DMS53 treated with DMSO at 0.1 percent for 48 hours (cell line): ENCODE measurements around the gene PLEKHM3.

Source experiments
- DNase-seq: peaks from one replicate; lab custom pipeline; 2025; ENCODE audit not compliant: unreplicated experiment; lab: John Stamatoyannopoulos, UW

Gene PLEKHM3, protein sequence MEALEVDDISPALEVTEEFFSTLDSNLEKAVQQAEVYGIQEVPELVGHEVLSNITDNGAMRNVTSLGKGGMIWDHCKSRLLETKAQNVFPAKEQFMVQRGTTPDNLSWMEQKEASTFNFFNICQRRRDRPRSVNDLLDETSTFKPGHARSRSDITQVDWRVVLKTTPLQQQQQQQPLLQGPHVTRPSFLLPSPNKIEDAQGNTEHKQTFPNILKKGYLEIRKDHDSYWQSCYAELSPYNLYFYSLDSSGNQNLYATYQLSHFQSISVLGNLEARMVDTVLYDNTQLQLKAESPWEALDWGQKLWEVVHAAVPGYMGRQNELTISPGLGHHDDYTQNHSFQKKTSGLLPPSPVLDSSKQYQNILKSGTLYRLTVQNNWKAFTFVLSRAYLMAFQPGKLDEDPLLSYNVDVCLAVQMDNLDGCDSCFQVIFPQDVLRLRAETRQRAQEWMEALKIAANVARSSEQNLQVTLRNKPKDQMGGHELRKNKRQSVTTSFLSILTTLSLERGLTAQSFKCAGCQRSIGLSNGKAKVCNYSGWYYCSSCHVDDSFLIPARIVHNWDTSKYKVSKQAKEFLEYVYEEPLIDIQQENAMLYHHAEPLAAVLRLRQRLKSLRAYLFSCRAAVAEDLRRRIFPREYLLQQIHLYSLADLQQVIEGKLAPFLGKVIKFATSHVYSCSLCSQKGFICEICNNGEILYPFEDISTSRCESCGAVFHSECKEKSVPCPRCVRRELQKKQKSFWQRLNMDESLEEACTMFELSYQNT

DNA sequence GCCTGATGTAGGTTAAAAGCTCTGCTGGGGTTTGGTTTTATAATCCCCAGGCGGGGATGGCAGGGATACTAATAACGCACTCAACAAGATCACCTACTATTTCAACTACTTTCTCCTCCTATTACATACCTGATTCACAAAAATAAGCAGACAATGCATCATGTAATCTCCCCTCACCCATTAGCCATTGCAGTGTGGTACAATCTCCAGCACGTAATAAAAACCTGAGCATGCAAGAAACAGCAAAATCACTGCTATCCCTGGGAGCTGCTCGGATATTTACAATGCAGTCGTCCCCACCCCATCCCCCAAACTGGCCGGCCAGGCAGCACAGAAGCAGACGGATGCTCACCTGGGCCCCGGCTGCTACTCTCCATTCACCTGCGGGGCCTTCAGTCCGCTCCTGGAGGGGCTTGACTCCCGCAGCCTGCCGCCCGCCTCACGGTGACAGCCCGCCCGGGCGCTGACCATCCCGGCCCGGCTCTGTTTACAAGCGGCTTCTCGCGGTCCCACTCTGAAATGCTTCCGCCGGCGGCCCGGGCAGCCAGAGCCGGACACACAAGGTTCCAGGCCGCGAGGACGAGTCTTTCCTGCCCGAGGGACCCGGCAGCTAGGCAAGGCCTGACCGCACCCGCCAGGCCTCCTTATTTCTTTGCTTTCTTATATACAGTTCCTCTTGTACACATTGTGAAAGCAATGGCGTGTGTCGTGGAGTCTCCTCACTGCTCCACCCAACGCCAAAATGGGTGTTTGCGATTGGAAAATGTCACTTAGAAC is at the start of gene PLEKHM3:
Gene PLEKHM3, minus strand, starts transcription at position 491 of the 777 bp plus-strand sequence. CDS start 23,888 bp downstream, outside the sequence.
- peak; percentile 62 for DNase-seq

DNA sequence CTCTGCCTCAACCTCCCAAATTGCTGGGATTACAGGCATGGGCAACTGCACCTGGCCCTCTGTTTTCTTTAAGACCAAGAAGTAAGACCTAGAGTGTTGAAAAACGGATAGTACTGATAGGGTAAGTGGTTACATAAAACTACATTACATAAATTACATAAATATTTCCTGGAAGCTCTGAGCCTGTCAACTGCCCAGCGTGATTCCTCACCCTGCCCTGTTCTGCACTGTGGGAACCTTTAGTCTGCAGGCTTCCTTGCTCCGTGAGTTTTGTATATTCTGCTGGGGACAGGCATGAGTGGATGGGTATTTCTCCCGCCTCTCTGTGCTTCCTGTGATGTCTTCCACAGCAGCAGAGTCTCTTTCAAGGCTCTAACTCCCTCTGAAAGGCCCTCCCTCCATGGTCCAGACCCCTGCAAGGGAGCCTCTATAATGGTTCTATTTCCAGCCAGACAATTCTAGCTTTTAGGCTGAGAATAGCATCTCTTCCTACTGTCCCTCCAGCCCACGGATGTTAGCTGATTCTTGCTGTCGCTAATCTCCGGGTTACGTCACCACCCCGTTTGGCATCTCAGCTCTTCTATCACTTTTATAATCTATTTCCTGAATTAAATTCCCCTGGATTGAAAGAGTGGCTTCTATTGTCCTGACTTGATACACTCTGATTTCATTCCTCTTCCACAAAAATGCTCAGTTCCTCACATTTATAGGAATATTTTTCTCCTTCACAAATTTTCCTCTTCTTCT is 49.5 kb upstream of the PLEKHM3 start:
- DNase-seq = no peak

DNA sequence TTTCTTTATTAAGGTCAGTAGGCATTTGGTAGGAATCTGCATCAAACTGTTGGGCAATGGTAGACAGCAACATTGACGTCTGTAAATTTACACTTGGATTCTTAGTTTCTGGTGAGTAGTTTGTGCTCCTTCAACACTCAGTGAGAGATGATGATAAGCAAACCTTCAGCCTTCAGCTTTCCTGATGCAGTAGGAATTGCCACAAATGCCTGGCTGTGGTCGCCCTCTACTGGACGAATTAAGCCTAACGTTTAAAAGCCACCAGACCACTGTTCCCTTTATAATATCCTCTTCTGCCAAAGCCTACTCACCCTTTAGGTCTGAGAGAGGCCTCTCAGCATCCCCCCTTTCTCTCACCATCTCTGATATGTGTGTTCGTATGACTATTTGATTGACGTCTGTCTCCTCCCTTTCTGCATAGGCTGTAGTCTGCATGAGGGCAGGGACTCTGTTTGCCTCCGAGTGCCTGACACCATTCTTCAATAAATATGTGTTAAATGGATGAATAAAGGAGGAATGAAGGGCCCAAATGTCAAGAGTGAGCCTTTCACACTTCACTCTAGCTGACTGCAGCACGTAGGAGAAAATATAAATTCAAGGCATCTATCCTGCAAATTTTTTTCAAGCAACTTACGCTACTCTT is 47.0 kb upstream of the PLEKHM3 start:
- DNase-seq = peak; percentile 64

DNA sequence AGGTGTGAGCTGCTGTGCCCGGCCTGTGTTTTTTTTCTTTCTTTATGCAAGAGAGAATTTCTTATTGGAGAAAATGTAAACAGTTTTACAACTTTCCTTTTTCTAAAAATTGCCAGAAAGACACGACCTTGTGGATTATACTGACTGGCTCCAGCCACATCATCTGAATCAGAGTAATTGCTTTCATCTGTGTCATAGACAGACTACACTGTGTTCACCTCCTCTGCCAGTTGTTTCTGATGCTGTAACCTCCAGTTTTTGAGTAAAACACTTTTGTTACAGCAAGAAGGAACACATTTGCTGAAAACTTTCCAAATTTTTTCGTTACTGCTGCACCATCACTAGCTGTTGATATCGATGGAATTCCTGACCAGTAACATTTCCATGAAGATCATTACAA is 43.9 kb upstream of the PLEKHM3 start:
- DNase-seq = no peak

DNA sequence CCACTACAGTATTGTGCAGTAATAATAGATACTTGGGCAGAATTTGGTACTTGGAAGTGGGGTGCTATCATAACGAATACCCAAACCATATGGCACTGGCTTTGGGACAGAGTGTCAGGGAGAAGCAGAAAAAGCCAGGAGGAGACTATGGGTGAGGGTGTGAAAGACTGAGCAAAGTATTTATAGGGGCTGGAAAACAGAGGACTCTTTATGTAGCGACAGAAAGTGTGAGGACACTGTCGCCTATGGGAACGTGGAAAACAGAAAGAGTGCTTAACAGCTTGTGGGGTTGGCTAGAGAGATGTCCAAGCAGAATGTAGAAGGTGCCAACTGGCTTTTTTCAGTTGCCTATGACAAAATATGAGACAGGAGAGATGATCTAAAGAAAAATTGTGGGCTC is 40.7 kb upstream of the PLEKHM3 start:
- DNase-seq = no peak

DNA sequence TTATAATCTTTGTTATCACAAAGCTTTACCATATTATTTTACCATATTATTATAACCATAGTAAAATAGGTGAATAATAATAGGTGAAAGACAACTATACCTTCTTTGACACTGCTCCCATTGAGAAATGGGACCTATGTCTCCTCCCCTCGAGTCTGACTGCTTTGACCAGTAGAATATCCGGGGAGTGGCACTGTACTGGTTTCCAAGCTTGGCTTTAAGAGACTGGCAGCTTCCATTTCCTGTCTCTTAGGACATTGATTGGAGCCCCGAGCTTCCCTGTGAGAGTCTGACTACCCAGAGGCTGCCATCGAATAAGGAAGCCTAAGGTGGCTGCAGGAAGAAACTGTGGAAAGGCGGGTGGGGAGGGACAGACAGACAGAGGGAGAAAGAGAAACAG is 40.1 kb upstream of the PLEKHM3 start:
- DNase-seq = no peak

DNA sequence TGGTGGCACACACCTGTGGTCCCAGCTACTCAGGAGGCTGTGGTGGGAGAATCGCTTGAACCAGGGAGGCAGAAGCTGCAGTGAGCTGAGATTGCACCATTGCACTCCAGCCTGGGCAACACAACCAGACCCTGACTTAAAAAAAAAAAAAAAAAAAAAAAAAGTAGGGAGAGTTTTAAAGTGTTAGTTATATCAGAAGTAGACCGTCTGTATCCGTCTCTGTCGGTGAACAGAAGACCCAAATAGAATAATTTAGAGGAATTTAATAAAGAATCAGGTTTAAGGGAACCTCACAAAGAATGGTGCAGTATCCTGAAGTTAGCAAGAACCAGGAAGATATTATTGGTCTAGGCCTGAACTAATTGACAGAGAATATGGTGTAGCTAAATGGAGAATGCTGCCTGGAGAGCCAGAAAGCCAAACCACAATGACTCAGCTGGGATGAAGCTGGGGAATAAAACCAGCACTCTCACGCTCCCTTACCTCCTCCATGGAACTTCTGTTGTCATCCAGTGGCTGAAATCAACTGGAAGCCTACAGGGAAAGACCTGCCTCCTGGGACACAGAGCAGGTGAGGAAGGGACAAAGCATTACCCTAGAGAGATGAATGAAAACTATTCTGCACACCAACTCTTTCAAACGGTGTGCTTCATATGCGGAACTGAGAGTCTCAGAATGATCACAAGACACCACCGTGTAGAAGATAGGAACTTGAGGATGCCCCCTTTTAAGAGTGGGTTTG is 39.1 kb upstream of the PLEKHM3 start:
- DNase-seq = no peak

DNA sequence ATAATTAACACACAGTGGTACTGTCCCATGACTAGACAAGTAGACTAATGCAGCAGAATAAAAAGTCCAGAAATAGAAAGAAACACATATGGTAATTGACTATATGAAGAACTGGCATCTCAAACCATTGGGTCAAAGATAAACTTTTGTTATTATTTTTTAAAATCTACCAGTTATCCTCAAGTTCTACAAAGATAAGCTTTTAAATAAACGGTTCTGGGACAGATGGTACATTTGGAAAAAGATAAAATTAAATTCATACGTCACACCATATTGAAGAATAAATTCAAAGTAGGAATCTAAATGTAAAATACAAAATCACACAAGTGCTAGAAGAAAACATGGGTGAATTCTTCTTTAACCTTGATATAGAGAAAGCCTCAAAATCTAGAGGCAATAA is 37.6 kb upstream of the PLEKHM3 start:
- DNase-seq = no peak

DNA sequence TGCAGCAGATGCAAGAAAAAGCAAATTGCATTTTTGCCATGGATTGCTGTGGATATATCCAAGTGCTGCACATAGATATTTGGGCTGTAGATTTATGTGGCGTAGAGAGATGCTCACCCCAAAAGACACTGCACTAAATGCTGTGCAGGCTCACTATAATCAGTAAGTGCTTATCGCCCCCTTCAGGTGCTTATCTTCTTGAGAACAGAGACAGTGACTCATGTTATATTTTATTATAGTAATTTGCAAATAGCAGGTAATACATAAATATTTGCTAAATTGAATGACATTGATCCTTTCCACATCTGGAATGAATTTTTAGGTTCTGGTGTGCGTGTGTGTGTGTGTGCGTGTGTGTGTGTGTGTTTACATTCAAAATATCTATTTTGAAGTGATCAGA is 36.8 kb upstream of the PLEKHM3 start:
- peak; percentile 13 for DNase-seq

DNA sequence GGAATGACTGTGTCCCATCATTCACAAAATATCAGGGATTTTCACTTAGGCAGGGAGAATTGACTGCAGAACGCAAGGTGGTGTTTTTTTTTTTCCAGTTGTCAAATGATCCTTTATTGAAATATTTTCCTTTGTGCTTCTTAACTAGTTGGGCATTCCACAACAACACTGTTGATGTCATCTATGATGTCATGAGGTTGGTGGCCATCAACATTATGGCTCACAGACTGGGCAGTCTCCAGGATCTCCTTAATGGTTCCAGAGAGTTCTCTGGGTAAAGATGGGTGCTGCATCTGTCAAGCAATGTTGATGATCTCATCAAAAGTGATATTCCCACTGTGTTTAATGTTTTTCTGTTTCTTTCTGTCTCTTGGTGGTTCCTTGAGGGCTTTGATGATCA is 31.8 kb upstream of the PLEKHM3 start:
- DNase-seq = no peak

DNA sequence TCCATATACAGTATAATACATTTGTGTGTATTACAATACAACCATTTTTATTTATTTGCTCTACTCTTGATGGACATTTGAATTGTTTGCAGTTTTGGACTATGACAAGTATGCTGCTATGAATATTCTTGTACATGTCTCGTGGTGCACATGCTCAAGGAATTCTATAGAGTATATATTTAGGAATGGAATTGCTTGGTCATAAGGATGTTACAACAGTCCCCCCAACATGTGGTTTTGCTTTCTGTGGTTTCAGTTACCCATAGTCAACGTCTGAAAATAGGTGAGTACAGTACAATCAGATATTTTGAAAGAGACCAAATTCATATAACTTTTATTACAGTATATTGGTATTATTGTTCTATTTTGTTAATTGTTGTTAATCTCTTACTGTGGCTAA is 24.1 kb upstream of the PLEKHM3 start:
- DNase-seq = no peak

DNA sequence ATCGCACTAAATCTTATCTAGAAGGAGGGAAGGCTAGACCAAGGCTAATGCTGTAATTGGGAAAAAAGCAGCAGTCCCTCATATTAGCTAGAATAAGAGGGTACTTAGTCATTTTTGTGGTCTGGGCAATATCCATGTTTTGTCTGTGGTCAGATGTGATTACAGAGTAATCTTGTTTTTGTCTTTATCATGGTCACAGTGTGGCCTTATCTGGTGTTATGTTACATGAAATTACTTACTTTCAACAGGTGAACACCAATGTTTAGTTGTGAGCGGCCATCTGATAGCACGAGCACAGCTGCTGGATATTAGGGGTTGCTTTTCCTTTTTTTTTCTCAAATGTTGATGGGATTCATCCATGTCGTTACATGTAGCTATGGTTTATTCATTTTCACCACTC is 23.7 kb upstream of the PLEKHM3 start:
- no peak for DNase-seq

DNA sequence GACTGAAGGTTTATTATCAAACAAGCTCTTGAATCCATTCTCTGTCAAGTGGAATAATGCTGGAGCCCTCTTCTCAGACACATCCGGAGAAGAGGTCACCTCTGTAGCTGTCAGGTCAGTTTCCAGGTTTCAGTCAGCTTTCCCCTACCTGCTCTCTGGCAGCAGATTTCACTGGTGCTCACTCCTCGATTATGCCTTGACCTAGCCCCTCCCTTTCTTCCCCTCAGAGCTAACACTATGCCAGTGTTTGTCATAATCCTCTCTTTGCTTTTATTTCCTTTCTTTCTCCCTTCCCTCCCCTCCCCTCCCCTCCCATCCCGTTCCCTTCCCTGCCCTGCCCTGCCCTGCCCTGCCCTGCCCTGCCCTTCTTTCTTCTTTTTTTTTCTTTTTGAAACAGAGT is 22.5 kb upstream of the PLEKHM3 start:
- DNase-seq = peak; percentile 5

DNA sequence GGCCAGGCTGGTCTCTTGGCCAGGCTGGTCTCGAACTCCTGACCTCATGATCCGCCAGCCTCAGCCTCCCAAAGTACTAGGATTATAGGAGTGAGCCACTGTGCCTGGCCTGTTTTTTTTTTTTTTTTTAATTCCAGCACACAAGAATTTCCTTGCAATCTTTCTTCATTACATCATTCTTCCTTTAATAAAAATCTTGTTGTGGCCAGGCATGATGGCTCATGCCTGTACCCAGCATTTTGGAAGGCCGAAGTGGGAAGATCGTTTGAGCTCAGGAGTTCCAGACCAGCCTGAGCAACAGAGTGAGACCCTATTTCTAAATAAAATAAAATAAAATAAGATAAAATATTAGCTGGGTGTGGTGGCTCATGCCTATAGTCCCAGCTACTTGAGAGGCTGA is 21.4 kb upstream of the PLEKHM3 start:
- DNase-seq = no peak

DNA sequence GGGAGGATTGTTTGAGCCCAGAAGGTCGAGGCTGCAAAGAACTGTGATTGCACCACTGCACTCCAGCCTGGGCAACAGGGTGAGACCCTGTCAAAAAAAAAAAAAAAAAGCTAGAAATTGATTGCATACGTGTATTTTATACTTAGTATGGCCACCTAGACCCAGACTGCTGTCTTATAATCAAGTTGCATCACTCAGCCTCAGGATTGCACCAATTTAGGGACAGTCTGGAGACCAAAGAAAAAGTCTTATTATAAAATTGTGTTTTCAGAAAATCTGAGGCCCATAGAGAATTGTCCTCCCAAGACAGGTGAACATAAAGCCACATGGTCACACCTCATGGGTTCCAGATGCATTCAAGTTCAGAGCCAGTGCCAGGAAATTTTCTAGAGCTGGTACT is 17.1 kb upstream of the PLEKHM3 start:
- DNase-seq = no peak

DNA sequence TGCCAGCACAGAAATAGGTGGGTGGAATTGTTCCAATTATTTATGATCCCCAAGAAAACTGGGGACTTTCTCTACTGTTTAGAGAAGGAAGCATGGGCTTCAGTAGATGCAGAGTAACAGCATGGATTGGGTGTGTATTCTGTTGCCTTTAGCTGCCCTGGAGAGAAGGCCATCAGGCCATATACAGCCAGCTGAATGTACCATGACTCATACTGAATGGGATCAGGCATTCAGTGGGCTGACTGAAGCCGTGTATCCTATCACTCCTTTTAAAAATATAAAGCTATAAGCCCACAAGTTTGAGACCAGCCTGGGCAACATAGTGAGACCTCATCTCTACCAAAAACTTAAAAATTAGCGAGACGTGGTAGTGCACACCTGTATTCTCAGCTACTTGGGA is 16.7 kb upstream of the PLEKHM3 start:
- no peak for DNase-seq

DNA sequence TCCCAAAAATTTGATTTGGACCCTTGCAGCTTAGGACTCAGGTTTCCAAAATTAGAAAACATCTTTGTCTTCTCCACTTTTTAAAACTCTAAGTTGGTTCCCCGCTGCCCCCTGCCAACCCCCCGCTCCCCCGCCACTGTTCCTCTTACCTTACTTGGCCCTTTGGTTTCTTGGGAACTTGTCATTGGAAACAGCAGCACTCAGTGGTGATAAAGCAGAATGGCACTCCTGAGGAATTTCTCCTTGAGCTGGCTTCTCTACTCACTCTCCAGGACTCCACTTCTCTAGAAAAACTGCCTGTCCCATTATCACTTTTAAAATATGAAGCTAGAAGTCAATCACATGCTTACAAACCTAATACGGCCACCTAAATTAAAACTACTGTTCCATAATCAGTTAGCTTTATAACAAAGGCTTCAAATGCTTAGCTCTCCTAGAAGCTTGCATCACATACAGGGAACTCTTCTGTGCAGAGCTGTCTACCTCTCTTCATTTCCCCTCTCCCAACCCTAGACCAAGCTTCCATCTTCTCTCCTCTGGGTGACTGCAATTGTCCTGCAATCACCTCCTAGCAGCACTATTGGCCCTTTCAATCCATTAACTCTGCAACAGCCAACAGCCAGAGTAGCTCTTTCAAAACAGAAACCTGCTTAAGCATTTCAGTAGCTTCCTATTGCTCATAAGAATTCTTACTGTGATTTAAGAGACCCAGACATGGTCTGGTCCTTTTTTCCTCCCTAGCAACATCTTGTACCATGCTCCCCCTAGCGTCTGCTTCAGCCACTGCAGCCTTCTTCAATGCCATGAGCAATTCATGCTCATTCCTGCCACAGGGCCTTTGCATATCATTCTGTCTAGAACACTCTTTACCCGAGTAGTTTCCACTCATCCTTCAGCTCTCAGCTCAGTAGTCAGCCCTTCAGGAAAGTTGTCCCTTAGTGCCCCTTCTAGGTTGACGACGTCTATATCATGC is 15.2 kb upstream of the PLEKHM3 start:
- peak; percentile 15 for DNase-seq

DNA sequence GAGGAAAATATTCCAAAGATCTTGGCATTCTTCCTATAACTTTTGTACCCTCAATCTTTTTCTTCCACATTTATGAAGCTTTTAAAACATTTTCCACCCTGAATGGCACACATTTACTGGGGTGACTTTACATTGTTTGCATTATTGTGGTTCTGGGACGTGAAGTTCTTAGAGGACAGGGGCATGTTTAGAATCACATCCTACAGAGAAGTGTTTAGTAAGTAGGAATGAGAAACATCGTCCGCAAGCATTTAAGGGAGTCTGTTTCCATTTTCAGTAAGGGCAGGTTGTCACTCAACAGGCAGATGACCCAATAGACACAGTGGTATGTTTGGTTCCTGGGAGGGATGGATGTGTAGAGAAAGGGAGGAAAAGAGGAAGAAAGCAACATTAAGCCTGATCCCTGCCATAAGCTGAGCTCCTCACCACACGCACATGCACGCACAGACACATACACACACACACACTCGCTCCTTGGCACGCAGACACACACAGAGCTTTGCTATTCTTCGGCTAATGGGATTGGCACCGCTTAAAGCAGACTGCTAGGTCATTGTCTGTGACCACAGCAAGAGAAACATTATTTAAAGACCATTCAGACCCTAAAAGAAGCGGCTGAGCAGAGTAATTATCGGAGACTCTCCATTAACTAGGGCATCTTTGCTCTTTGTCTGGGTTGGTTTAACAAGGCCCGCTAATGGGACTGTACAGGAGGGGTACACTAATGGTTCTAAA is 14.2 kb upstream of the PLEKHM3 start:
- DNase-seq = no peak
